ENCODE measurements around the gene AKAP7.

The AKAP7 gene

DNA sequence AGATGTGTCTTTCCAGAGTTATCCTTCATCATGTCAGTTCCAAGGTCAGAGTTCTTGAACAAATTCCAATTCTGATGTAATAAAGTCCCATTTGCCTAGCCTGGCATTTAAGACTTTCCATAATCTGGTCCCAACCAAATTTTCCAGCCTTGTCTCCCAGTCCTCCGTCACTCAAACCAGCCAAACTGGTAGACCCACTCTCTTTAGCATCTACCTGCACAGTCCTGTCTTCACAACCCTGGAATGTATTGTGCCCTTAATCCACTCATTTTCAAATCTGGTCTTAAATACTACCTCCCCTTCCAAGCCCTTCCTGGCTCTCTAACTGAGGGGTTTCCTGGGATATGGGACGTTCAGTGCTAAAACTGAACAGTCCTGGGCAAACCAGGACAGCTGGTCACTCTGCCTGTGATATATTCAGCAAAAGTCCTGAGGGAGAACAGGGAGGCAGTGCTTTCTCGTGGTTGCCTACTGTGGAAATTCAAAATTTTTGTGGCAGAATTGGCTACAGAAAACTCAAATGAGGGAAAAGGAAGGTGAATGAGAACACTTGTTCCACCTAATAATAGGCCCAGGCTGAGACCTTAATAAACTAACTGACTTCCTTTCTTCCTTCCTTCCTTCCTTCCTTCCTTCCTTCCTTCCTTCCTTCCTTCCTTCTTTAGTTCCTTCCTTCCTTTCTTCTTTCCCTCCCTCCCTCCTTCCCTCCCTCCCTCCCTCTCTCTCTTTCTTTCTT lies 10.8 kb upstream of the AKAP7 start:
- no peak overlapping the region for H3K27ac ChIP-seq (ENCODE audit: extremely low read depth, low read depth, low read length)
- peaks cover 5% of the 10 kb centered on the region; the same call in 1 of the 2 replicates for H3K4me1 ChIP-seq (ENCODE audit: control insufficient read depth, insufficient read depth, low read length)
- H3K9me3 ChIP-seq (ENCODE audit: control insufficient read depth, insufficient read depth, low read depth, low read length) = no peaks in the 10 kb centered on the region
- H3K4me3 ChIP-seq (ENCODE audit: low read depth, low read length) = no peak overlapping the region
- CTCF ChIA-PET = interaction anchor here (0.9 kb wide), 1 partner anchor 8 kb away, joined by 3 read pairs; no protein-coding TSS in a partner anchor
- H3K36me3 ChIP-seq (ENCODE audit: control insufficient read depth in 2 of 2, insufficient read depth in 1 of 2, low read length in 2 of 2) = no peaks in the 10 kb centered on the region; a peak in 1 of 3 replicates
- no peak for TF ChIP-seq HOXA7 (CRISPR knock-in tag; IDR thresholded peaks at IDR 0.05; ENCODE audit: borderline replicate concordance)
- peak; percentile 68 for TF ChIP-seq ZNF366 (tag by site-specific recombination; conservative IDR thresholded peaks at IDR 0.05)
- POLR2A ChIA-PET = no interaction called here

DNA sequence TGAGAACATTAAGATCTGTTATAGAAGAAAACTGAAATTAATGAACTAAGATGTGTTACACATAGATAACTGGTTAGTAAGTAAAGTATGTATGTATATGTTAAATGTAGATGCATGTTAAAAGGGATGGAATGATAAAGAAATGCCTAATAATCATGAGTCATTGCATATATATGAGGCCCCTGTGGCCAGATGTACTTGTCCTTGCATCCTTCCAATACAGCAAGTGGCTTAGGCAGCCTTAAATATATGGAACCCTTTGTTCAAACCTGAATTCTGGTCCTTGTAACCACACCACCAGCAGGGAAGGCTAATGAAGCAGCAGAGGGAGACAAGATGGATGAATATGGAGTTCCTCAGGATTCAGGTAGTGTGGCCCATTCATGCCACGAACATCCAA lies 9.8 kb upstream of the AKAP7 start:
- H3K4me1 ChIP-seq (ENCODE audit: control insufficient read depth, insufficient read depth, low read length) = peaks cover 5% of the 10 kb centered on the region; the same call in 1 of the 2 replicates
- TF ChIP-seq ZNF664 (tag by site-specific recombination; IDR thresholded peaks at IDR 0.05) = no peak
- no peak for TF ChIP-seq ZFP3 (tag by site-specific recombination; IDR thresholded peaks at IDR 0.05; ENCODE audit: low read depth)
- TF ChIP-seq ZNF621 (tag by site-specific recombination; IDR thresholded peaks at IDR 0.05) = no peak
- TF ChIP-seq, protein P1, sequence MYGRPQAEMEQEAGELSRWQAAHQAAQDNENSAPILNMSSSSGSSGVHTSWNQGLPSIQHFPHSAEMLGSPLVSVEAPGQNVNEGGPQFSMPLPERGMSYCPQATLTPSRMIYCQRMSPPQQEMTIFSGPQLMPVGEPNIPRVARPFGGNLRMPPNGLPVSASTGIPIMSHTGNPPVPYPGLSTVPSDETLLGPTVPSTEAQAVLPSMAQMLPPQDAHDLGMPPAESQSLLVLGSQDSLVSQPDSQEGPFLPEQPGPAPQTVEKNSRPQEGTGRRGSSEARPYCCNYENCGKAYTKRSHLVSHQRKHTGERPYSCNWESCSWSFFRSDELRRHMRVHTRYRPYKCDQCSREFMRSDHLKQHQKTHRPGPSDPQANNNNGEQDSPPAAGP (tag by site-specific recombination; IDR thresholded peaks at IDR 0.05) = no peak
- no peak for TF ChIP-seq GLIS1 (tag by site-specific recombination; IDR thresholded peaks at IDR 0.05)
- TF ChIP-seq ZNF629 (tag by site-specific recombination; IDR thresholded peaks at IDR 0.05) = no peak
- no peak overlapping the region for H3K27ac ChIP-seq (ENCODE audit: extremely low read depth, low read depth, low read length)
- no peak overlapping the region for H3K4me3 ChIP-seq (ENCODE audit: low read depth, low read length)
- CTCF ChIA-PET = interaction anchor here (0.9 kb wide), 1 partner anchor 9 kb away, joined by 3 read pairs; no protein-coding TSS in a partner anchor
- no peaks in the 10 kb centered on the region; a peak in 1 of 3 replicates for H3K36me3 ChIP-seq (ENCODE audit: control insufficient read depth in 2 of 2, insufficient read depth in 1 of 2, low read length in 2 of 2)
- POLR2A ChIA-PET = no interaction called here
- H3K9me3 ChIP-seq (ENCODE audit: control insufficient read depth, insufficient read depth, low read depth, low read length) = no peaks in the 10 kb centered on the region

DNA sequence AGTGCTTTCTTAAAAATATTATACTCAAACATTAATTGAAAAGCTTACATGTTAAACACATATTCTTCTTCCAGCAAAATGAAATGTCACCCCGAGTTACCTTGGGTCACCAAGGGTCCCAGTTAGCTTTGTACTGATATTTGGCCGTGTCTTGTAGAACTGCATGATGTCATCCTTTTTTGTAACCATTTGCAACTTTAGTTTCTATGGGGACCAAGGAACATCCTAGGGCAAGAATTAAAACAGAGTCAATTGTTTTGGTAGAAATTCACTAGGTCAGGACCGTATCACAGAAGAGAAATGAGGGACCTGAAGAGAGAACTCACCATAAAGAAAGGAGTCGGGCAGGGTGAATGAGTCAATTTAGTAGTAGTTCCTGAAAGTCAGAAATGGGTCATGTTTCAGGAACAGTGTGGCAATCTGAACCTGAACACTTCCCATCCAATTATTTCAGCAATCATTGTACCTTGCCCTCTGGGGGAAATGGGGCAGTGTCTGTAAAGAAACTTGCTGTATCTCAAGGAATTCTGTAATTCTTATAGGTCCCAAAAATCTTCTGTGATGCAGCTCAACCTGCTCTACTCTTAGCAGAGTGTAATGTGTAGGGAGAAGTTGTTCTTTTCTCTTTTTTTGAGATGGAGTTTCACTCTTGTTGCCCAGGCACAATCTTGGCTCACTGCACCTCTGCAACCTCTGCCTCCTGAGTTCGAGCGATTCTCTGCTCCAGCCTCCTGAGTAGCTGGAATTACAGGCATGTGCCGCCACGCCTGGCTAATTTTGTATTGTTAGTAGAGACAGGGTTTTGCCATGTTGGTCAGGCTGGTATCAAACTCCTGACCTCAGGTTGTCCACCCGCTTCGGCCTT lies 5.3 kb upstream of the AKAP7 start:
- ChIA-PET CTCF (interaction anchor here (0.6 to 2.4 kb wide), 5 partner anchors 13 to 405 kb away, joined by 3 to 12 read pairs (median 3); no protein-coding TSS in a partner anchor), POLR2A (no interaction called here)
- H3K36me3 ChIP-seq (ENCODE audit: control insufficient read depth in 2 of 2, insufficient read depth in 1 of 2, low read length in 2 of 2) = no peaks in the 10 kb centered on the region; a peak in 1 of 3 replicates
- TF ChIP-seq ZNF629 (tag by site-specific recombination; IDR thresholded peaks at IDR 0.05) (no peak), ZNF623 (tag by site-specific recombination; IDR thresholded peaks at IDR 0.05) (no peak), ZNF426 (tag by site-specific recombination; IDR thresholded peaks at IDR 0.05) (no peak), ZNF112 (tag by site-specific recombination; IDR thresholded peaks at IDR 0.05) (no peak)
- TF ChIP-seq, protein P2, sequence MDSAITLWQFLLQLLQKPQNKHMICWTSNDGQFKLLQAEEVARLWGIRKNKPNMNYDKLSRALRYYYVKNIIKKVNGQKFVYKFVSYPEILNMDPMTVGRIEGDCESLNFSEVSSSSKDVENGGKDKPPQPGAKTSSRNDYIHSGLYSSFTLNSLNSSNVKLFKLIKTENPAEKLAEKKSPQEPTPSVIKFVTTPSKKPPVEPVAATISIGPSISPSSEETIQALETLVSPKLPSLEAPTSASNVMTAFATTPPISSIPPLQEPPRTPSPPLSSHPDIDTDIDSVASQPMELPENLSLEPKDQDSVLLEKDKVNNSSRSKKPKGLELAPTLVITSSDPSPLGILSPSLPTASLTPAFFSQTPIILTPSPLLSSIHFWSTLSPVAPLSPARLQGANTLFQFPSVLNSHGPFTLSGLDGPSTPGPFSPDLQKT (IDR thresholded peaks at IDR 0.05; ENCODE audit: borderline replicate concordance, low read depth, low read length) = no peak
- TF ChIP-seq, protein P3, sequence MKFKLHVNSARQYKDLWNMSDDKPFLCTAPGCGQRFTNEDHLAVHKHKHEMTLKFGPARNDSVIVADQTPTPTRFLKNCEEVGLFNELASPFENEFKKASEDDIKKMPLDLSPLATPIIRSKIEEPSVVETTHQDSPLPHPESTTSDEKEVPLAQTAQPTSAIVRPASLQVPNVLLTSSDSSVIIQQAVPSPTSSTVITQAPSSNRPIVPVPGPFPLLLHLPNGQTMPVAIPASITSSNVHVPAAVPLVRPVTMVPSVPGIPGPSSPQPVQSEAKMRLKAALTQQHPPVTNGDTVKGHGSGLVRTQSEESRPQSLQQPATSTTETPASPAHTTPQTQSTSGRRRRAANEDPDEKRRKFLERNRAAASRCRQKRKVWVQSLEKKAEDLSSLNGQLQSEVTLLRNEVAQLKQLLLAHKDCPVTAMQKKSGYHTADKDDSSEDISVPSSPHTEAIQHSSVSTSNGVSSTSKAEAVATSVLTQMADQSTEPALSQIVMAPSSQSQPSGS (tag by site-specific recombination; IDR thresholded peaks at IDR 0.05; ENCODE audit: low read depth) = peak; percentile 77
- TF ChIP-seq, protein P4, sequence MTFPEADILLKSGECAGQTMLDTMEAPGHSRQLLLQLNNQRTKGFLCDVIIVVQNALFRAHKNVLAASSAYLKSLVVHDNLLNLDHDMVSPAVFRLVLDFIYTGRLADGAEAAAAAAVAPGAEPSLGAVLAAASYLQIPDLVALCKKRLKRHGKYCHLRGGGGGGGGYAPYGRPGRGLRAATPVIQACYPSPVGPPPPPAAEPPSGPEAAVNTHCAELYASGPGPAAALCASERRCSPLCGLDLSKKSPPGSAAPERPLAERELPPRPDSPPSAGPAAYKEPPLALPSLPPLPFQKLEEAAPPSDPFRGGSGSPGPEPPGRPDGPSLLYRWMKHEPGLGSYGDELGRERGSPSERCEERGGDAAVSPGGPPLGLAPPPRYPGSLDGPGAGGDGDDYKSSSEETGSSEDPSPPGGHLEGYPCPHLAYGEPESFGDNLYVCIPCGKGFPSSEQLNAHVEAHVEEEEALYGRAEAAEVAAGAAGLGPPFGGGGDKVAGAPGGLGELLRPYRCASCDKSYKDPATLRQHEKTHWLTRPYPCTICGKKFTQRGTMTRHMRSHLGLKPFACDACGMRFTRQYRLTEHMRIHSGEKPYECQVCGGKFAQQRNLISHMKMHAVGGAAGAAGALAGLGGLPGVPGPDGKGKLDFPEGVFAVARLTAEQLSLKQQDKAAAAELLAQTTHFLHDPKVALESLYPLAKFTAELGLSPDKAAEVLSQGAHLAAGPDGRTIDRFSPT (tag by site-specific recombination; IDR thresholded peaks at IDR 0.05) = no peak
- TF ChIP-seq, protein P5, sequence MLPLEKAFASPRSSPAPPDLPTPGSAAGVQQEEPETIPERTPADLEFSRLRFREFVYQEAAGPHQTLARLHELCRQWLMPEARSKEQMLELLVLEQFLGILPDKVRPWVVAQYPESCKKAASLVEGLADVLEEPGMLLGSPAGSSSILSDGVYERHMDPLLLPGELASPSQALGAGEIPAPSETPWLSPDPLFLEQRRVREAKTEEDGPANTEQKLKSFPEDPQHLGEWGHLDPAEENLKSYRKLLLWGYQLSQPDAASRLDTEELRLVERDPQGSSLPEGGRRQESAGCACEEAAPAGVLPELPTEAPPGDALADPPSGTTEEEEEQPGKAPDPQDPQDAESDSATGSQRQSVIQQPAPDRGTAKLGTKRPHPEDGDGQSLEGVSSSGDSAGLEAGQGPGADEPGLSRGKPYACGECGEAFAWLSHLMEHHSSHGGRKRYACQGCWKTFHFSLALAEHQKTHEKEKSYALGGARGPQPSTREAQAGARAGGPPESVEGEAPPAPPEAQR (tag by site-specific recombination; IDR thresholded peaks at IDR 0.05) = no peak
- no peak overlapping the region for H3K27ac ChIP-seq (ENCODE audit: extremely low read depth, low read depth, low read length)
- no peaks in the 10 kb centered on the region for H3K9me3 ChIP-seq (ENCODE audit: control insufficient read depth, insufficient read depth, low read depth, low read length)
- H3K4me3 ChIP-seq (ENCODE audit: low read depth, low read length) = no peak overlapping the region
- H3K4me1 ChIP-seq (ENCODE audit: control insufficient read depth, insufficient read depth, low read length) = no peaks in the 10 kb centered on the region; the same call in 1 of the 2 replicates
